ENCODE measurements around the gene NACC1.
A peak's percentile ranks its signal among the peaks of the same experiment; 100 is the strongest.

DNA sequence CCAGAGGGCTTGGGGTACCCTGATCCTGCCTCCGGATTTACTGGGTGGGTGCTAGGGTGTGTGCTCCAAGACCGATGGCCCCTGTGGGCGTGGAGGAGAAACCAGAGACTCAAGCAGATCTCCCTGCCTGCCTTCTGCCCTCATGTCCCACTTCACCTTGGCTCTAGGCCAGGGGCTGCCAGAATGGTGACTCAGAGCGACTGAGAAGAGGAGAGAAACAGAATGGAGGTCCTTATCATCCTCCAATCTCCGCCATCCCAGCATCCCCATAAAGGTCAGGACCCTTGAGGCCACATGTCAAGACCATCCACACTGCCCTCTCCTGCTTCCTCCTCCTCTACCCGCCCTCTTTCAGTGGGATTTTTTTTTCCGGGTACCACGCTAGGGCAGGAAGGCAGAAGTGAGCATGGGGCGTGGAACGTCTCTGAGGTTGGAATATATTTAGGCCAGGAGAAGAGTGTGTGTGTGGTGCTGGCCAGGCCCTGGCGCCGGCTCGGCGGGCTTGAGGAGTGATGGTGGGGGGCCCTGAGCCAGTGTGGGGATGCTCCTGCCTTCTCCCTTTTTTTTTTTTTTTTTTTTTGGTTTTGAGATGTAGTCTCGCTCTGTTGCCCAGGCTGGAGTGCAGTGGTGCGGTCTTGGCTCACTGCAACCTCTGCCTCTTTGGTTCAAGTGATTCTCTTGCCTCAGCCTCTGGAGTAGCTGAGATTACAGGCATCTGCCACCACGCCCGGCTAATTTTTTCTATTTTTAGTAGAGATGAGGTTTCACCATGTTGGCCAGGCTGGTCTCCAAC lies 54.5 kb downstream of the NACC1 start:
- TF ChIP-seq EP300 (IDR thresholded peaks at IDR 0.05; ENCODE audit: borderline replicate concordance) = peak; percentile 29; the same call in 1 of the 2 replicates
- TF ChIP-seq RAD21 (IDR thresholded peaks at IDR 0.05; ENCODE audit: low read depth) = no peak
